Smooth muscle cell (in vitro differentiated cells): ENCODE data around the gene MCTS1. TPM values are rescaled to one million over a fixed set of nuclear protein-coding genes. Genes with fewer than 3 reads are reported as not detected.
A peak's percentile ranks its signal among the peaks of the same experiment; 100 is the strongest.

Source experiments
- DNase-seq: peaks from one replicate; lab custom pipeline; 2025; ENCODE audit not compliant: unreplicated experiment; lab: John Stamatoyannopoulos, UW
- H2AFZ ChIP-seq: fragments of 200-600 bp; sonication (generic); 2 replicates; pipeline ENCODE4 v1.6.0; 2016; ENCODE audit warnings: antibody characterized with exemption, low read depth, mild to moderate bottlenecking
- H3F3A ChIP-seq: fragments of 200-600 bp; sonication (generic); 2 replicates; pipeline ENCODE4 v1.6.0; 2017; ENCODE audit warnings: antibody characterized with exemption, low read depth
- H3K27ac ChIP-seq: fragments of 200-600 bp; sonication (generic); 2 replicates; pipeline ENCODE4 v1.5.1; 2016; ENCODE audit warnings: low read depth, mild to moderate bottlenecking
- H3K27me3 ChIP-seq: fragments of 200-600 bp; sonication (generic); 2 replicates; pipeline ENCODE4 v1.6.1; 2016; ENCODE audit warnings: low read depth, mild to moderate bottlenecking
- H3K36me3 ChIP-seq: fragments of 200-600 bp; sonication (generic); 2 replicates; pipeline ENCODE4 v1.5.1; 2016; ENCODE audit warnings: low read depth
- H3K4me1 ChIP-seq: fragments of 200-600 bp; sonication (generic); 2 replicates; pipeline ENCODE4 v1.5.1; 2016; ENCODE audit warnings: low read depth
- H3K4me2 ChIP-seq: fragments of 200-600 bp; sonication (generic); 2 replicates; pipeline ENCODE4 v1.6.0; 2016; ENCODE audit warnings: mild to moderate bottlenecking
- H3K4me3 ChIP-seq: fragments of 200-600 bp; sonication (generic); 2 replicates; pipeline ENCODE4 v1.5.1; 2016; ENCODE audit warnings: mild to moderate bottlenecking
- H3K79me2 ChIP-seq: fragments of 200-600 bp; sonication (generic); 2 replicates; pipeline ENCODE4 v1.6.0; 2016; ENCODE audit warnings: low read depth, mild to moderate bottlenecking
- H3K9ac ChIP-seq: fragments of 200-600 bp; sonication (generic); 2 replicates; pipeline ENCODE4 v1.6.0; 2016; ENCODE audit warnings: low read depth
- H3K9me3 ChIP-seq: fragments of 200-600 bp; sonication (generic); replicated peaks from 2 replicates; pipeline ENCODE4 v1.5.1; 2016; ENCODE audit warnings: low read depth
- H4K20me1 ChIP-seq: fragments of 200-600 bp; sonication (generic); 2 replicates; pipeline ENCODE4 v1.6.0; 2016; ENCODE audit warnings: low read depth
- CTCF ChIP-seq: fragments of 200-600 bp; sonication (generic); IDR thresholded peaks from 2 replicates; pipeline ENCODE4 v1.5.1; 2017; ENCODE audit warnings: borderline replicate concordance, mild to moderate bottlenecking, antibody characterized with exemption; ENCODE audit not compliant: insufficient read depth, poor library complexity, severe bottlenecking
- WGBS: methylation state at CpG from one replicate; pipeline ENCODE4 v1.1.7; 2016; ENCODE audit warnings: low lambda C conversion rate; 5-methylcytosine and 5-hydroxymethylcytosine counted together
- polyA plus RNA-seq: library from polyadenylated mRNA; unstranded; fragments of >200 nt; fragmentation: Nextera tagmentation; extraction: Ambion mirVana; gene quantifications from 2 replicates; pipeline ENCODE4 v1.2.1, GENCODE V29; 2016
- total RNA-seq: library from RNA; depleted of rRNA; stranded (reverse); fragments of >200 nt; gene quantifications from 2 replicates; pipeline ENCODE4 v1.2.3, GENCODE V29; 2014

Gene MCTS1
- total and polyA plus RNA-seq, 2 experiments from 2014 or later = 72.3 to 88.6 TPM

DNA sequence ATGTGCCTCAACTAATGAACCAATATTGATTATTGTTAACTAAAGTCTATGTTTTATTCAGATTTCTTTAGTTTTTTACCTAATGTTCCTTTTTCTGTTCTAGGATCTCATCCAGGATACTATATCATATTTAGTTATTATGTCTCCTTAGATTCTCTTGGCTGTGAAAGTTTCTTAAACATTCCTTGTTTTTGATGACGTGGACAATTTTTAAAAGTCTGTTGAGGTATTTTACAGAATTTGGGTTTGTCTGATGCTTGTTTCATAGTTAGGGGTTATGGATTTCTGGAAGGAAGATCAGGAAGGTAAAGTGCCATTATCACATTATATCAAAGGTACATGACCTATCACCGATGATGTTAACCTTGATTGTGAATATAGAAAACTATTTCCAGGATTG lies 18.2 kb upstream of the MCTS1 start:
- H3K27ac ChIP-seq = no peak overlapping the region
- H3K4me3 ChIP-seq = no peak overlapping the region

GRCh38 chrX:120604361-120604782 lies 471 bp downstream of the MCTS1 start:
- Histone ChIP-seq H3K9ac (peak overlapping the region; percentile 84), H3K4me1 (peaks cover 8% of the 10 kb centered on the region), H3K27me3 (no peaks in the 10 kb centered on the region), H3K36me3 (peaks cover 3% of the 10 kb centered on the region), H4K20me1 (no peaks in the 10 kb centered on the region), H3K9me3 (no peaks in the 10 kb centered on the region), H3K4me2 (peak overlapping the region; percentile 82), H2AFZ (peak overlapping the region; percentile 51), H3F3A (no peaks in the 10 kb centered on the region), H3K27ac (peak overlapping the region; percentile 89), H3K4me3 (peak overlapping the region; percentile 58), H3K79me2 (peaks cover 7% of the 10 kb centered on the region)
- TF ChIP-seq CTCF = no peak
- DNase-seq = no peak
- 33% methylated on average over 5 of the region's 5 CpGs for WGBS

More for the DNA sequence above, 18.2 kb upstream of the MCTS1 start:
- Histone ChIP-seq H3K4me1 (no peaks in the 10 kb centered on the region), H4K20me1 (no peaks in the 10 kb centered on the region), H3K27me3 (no peaks in the 10 kb centered on the region), H3K9me3 (no peaks in the 10 kb centered on the region), H3K79me2 (no peaks in the 10 kb centered on the region), H2AFZ (no peak overlapping the region), H3K9ac (no peak overlapping the region), H3F3A (no peaks in the 10 kb centered on the region), H3K4me2 (no peak overlapping the region), H3K36me3 (no peaks in the 10 kb centered on the region)
- no peak for TF ChIP-seq CTCF
- no peak for DNase-seq
- WGBS = 75% methylated on average over 2 of the region's 2 CpGs

GRCh38 chrX:120612086-120612485 lies 8.2 kb downstream of the MCTS1 start:
- Histone ChIP-seq H3K27me3 (no peaks in the 10 kb centered on the region), H3K4me3 (no peak overlapping the region), H4K20me1 (no peaks in the 10 kb centered on the region), H3F3A (no peaks in the 10 kb centered on the region), H3K9me3 (no peaks in the 10 kb centered on the region), H2AFZ (no peak overlapping the region), H3K4me1 (no peaks in the 10 kb centered on the region), H3K9ac (no peak overlapping the region), H3K4me2 (no peak overlapping the region), H3K36me3 (peaks cover 3% of the 10 kb centered on the region), H3K27ac (no peak overlapping the region), H3K79me2 (no peaks in the 10 kb centered on the region)
- TF ChIP-seq CTCF = no peak
- WGBS = 67% methylated on average over 1 of the region's 1 CpG
- no peak for DNase-seq

DNA sequence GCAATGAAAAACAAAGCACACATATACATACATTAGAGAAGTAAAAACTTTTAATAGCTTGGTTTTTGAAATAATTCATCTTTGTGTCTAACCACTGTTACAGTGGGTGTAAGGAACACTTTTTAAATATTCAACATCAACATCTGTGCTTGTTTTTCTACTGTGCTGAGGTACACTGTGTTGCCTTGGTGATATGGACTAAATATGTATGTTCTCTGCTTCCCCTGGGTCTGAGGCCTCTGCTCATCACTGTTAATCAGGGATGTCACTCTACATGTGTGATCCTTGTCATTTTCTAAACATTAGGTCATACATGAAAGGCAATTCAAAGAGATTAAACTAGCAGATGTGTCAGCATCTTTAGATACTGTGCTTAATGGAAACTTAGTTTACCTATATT lies 10.9 kb downstream of the MCTS1 start:
- no peaks in the 10 kb centered on the region for H3K4me1 ChIP-seq
- TF ChIP-seq CTCF = no peak
- no peak overlapping the region for H3K4me3 ChIP-seq
- H3F3A ChIP-seq = no peaks in the 10 kb centered on the region
- no peaks in the 10 kb centered on the region for H3K9me3 ChIP-seq
- H3K36me3 ChIP-seq = no peaks in the 10 kb centered on the region
- H3K27ac ChIP-seq = no peak overlapping the region
- H3K9ac ChIP-seq = no peak overlapping the region
- H3K27me3 ChIP-seq = no peaks in the 10 kb centered on the region
- no peak for DNase-seq
- H2AFZ ChIP-seq = no peak overlapping the region
- no peaks in the 10 kb centered on the region for H4K20me1 ChIP-seq
- no peaks in the 10 kb centered on the region for H3K79me2 ChIP-seq
- H3K4me2 ChIP-seq = no peak overlapping the region
